Upper lobe of left lung (tissue), 4 donors: ENCODE data around the gene KLK15.

Experiments used
- EP300 ChIP-seq, 4 donors: sonication (generic); formaldehyde crosslinking; IDR thresholded peaks; one replicate each; pipeline ENCODE4 v1.5.1; 2017; ENCODE audit warnings: antibody characterized with exemption in 4 of 4, control low read depth in 2 of 4
- TF ChIP-seq, protein P1 (sequence below), 6 experiments: fragments of 450-650 bp in 4 of 6; fragments of 200-600 bp in 2 of 6; sonication (generic) in 2 of 6; IDR thresholded peaks; one replicate each; pipeline ENCODE4 v1.5.1; 2016 to 2019; ENCODE audit warnings: antibody characterized with exemption in 6 of 6

DNA sequence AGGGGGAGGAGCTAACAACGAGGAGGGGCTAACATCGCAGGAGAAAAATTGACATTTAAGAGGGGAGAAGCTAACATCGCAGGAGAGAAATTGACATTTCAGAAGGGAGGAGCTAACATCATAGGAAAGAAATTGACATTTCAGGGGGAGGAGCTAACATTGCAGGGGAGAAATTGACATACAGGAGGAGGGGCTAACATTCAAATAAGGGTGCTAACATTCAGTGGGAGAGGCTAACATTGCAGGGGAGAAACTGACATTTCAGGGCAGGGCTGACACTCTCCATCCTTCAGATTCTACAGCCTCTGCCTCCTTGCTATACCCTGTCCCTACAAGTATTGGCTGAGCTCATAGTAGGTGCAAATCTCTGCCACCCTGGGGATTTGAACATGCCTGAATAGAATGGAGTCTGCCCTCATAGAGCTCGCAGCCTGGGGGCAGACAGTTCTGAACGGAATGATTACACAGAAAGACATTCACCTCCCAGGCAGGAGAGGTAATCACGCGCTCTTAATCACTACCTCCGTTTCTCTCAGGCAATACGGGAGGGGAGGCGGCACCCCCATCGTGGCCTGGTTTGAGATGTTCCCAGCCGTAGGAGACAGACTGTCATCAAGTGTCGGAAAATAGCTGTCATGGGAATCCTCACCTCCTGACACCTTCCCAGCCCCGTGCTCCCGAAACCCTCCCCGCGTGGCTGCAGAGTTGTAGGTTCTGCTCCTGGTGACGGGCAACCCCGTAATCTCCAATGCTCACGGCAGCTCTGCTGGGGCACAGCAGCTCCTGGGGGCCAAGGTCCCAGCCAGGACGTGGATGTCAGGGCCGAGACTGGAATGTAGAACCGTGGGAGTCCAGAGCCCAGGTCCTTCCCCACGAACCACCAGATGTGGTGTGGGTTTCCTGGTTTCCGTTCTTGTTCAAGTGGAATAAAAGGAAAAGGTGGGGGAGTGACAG, 53.6 kb downstream of the KLK15 start:
- TF ChIP-seq, protein P1, sequence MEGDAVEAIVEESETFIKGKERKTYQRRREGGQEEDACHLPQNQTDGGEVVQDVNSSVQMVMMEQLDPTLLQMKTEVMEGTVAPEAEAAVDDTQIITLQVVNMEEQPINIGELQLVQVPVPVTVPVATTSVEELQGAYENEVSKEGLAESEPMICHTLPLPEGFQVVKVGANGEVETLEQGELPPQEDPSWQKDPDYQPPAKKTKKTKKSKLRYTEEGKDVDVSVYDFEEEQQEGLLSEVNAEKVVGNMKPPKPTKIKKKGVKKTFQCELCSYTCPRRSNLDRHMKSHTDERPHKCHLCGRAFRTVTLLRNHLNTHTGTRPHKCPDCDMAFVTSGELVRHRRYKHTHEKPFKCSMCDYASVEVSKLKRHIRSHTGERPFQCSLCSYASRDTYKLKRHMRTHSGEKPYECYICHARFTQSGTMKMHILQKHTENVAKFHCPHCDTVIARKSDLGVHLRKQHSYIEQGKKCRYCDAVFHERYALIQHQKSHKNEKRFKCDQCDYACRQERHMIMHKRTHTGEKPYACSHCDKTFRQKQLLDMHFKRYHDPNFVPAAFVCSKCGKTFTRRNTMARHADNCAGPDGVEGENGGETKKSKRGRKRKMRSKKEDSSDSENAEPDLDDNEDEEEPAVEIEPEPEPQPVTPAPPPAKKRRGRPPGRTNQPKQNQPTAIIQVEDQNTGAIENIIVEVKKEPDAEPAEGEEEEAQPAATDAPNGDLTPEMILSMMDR (IDR thresholded peaks at IDR 0.05): no peak
- no peak for TF ChIP-seq EP300 (IDR thresholded peaks at IDR 0.05)
